Aorta (tissue), 5 donors: Measurements from ENCODE around the gene NPFFR1. TPM values are rescaled to one million over a fixed set of nuclear protein-coding genes. Genes with fewer than 3 reads are reported as not detected.

Experiments used
- ATAC-seq: fragments of 200-7000 bp; cut with Tn5 transposase; one replicate; pipeline ENCODE4 v1.9.1; 2022; ENCODE audit warnings: moderate library complexity; ENCODE audit not compliant: low FRiP score
- DNase-seq, 2 donors: peaks; one replicate each; pipeline ENCODE4 v3.0.0-alpha.2; 2020
- H3K27ac ChIP-seq, 2 donors: one replicate each; pipeline ENCODE4 v1.5.1; 2013; ENCODE audit warnings: low read length in 2 of 2, mild to moderate bottlenecking in 2 of 2, moderate library complexity in 2 of 2, control low read depth in 1 of 2, inconsistent platforms in 1 of 2, low read depth in 1 of 2
- H3K27me3 ChIP-seq, 2 donors: one replicate each; pipeline ENCODE4 v1.6.1; 2013; ENCODE audit warnings: control low read depth in 1 of 2, low read length in 1 of 2, mild to moderate bottlenecking in 1 of 2, moderate library complexity in 1 of 2; ENCODE audit not compliant: insufficient read depth in 2 of 2, control insufficient read depth in 1 of 2
- H3K36me3 ChIP-seq, 2 donors: one replicate each; pipeline ENCODE4 v1.6.1; 2013; ENCODE audit warnings: control low read depth in 1 of 2, low read length in 1 of 2, mild to moderate bottlenecking in 1 of 2; ENCODE audit not compliant: insufficient read depth in 2 of 2, control insufficient read depth in 1 of 2
- H3K4me1 ChIP-seq, 2 donors: one replicate each; pipeline ENCODE4 v1.6.1; 2013; ENCODE audit warnings: low read length in 2 of 2, control low read depth in 1 of 2, mild to moderate bottlenecking in 1 of 2, moderate library complexity in 1 of 2; ENCODE audit not compliant: insufficient read depth in 2 of 2, control insufficient read depth in 1 of 2
- H3K4me3 ChIP-seq, 2 donors: one replicate each; pipeline ENCODE4 v1.5.1; 2013; ENCODE audit warnings: low read length in 2 of 2, control low read depth in 1 of 2, mild to moderate bottlenecking in 1 of 2
- H3K9me3 ChIP-seq: one replicate; pipeline ENCODE4 v1.6.1; 2013; ENCODE audit warnings: mild to moderate bottlenecking, low read length; ENCODE audit not compliant: control insufficient read depth
- WGBS, 2 donors: extraction: QIAGEN DNeasy Blood & Tissue Kit; methylation state at CpG; one replicate each; pipeline ENCODE4 v1.1.7; 2013; 5-methylcytosine and 5-hydroxymethylcytosine counted together
- intact Hi-C, 2 donors: fragments of 100-400 bp; cut with DNase I; formaldehyde crosslinking; loops; one replicate each; pipeline versions ENCODE4 v1.14.2 to v1.15.0; 2022
- polyA plus RNA-seq, 2 donors: library from polyadenylated mRNA; stranded (reverse); fragments of 200-250 nt; gene quantifications; one replicate each; pipeline ENCODE4 v1.2.3, GENCODE V29; 2013
- total RNA-seq, 2 donors: library from RNA; stranded (reverse); fragmentation: NEBNext Ultra II Directional; extraction: Animal tissue kit (Norgen Biotek cat#: 25700); gene quantifications; one replicate each; pipeline ENCODE4 v1.2.1, GENCODE V29; 2021
- donor health status: healthy with polysubstance abuse.
- donor health status: Bipolar disorder and iron deficiency.
- donor health status: DM: no; HTN: no; CAD: no.
- donor health status: DM: no; HTN: no; CAD: no.
- donor health status: DM: yes; HTN: yes; CAD: no.

Gene NPFFR1
- total and polyA plus RNA-seq, 4 donors: under 0.01 to 0.06 (median 0.03) TPM; not detected in 1

DNA sequence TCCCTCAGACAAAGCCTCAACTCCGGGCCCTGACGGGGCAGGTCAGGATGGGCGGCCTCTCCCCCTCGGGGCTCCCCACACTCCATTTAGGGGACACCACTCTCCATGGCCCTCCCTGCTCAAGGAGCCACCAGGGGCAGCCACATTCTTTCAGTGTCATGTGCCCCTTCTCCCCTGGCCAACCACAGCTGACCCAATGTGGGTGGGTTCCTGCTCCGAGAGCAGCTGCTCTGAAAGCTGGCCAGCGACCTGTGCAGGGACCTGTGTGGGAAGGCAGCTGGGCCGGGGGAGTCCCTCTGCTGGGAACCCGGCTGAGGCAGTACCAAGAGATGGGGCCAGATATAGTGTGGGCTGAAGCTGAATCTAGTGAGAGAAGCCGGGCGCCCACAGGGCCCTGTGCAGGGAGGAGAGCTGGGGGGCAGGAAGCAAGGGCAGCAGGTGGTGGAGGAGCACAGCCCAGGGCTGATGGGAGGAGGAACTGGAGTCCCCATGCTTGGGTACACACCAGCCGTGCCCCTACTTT, 40.6 kb upstream of the NPFFR1 start:
- no peaks in the 10 kb centered on the region for H3K9me3 ChIP-seq
- no peaks in the 10 kb centered on the region for H3K36me3 ChIP-seq
- intact Hi-C loops: no loop called here
- H3K4me3 ChIP-seq: no peak overlapping the region
- 73 to 86% methylated on average over 11 of the region's 11 CpGs for WGBS, 2 donors
- H3K27ac ChIP-seq: no peak overlapping the region
- no peak for ATAC-seq
- no peak for DNase-seq
- H3K4me1 ChIP-seq: no peaks in the 10 kb centered on the region
- no peaks in the 10 kb centered on the region for H3K27me3 ChIP-seq

DNA sequence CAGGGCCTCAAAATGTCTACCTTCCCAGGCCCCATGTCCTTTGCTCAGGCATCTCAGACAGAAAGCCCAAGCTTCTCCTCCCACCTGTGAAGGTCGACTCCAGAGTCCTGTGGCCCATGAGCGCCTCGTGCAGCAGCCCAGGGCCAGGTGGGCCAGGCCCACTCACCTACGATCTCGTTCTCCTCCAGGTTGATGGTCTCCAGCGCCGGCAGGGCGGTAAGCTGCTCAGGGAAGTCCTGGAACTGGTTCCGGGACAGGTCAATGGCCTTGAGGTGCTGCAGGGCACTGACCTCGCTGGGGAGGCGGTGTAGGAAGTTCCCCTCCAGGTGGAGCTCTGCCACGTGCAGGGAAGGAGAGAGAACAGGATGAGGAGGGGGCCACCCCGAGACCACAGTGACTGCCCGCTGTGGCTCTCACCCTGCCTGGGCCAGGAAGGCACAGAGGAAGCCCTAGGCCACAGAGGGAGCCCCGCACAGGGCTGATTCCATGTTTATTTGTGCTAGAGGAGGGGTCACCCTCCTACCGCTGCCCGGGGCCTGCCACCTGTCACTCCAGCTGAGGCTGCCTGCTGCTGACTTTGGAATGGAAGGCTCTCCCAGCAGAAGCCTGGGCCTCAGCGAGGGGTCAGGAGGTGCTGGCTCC, 40.0 kb upstream of the NPFFR1 start:
- no peak for ATAC-seq

DNA sequence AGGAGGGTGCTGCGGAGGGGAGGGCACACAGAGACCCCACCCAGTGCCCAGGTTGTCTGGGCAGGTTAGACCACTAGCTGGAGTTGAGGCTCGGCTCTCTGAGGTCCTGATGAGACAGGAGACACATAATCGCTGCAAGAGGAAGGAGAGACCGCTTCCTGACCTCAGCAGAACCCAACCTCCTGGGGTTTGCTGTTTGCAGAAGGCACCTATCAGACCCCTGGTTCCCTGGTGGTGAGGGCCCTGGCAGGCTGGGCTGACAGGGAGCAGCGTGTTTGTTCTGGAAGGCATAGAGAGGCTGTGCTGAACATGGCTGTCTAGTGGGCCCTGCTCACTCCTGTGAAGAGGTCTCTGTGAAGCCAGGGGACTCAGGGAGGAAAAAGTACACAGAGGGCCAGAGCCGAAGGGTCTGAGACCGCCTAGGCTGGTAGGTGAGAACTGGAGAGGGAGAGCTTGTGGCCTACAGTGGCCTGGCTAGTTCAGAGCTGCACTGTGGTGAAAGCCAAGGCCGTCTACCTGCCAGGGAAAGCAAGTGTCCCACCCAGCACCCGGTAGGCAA, 39.4 kb upstream of the NPFFR1 start:
- WGBS, 2 donors: 93% methylated on average over 9 of the region's 9 CpGs
- no peaks in the 10 kb centered on the region for H3K36me3 ChIP-seq
- DNase-seq (peak in 1 of 2 donors; percentile 24), ATAC-seq (no peak)
- H3K9me3 ChIP-seq: no peaks in the 10 kb centered on the region
- no peaks in the 10 kb centered on the region for H3K4me1 ChIP-seq
- H3K27ac ChIP-seq: no peak overlapping the region
- no peaks in the 10 kb centered on the region for H3K27me3 ChIP-seq
- H3K4me3 ChIP-seq: no peak overlapping the region
- intact Hi-C loops: no loop called here

More for the DNA sequence above, 40.0 kb upstream of the NPFFR1 start:
- Histone ChIP-seq H3K36me3 (no peaks in the 10 kb centered on the region), H3K4me3 (no peak overlapping the region), H3K27ac (no peak overlapping the region), H3K4me1 (no peaks in the 10 kb centered on the region), H3K27me3 (no peaks in the 10 kb centered on the region), H3K9me3 (no peaks in the 10 kb centered on the region)
- intact Hi-C loops: no loop called here
- DNase-seq: peak in 1 of 2 donors; percentile 36
- WGBS, 2 donors: 84 to 88% methylated on average over 18 of the region's 18 CpGs

DNA sequence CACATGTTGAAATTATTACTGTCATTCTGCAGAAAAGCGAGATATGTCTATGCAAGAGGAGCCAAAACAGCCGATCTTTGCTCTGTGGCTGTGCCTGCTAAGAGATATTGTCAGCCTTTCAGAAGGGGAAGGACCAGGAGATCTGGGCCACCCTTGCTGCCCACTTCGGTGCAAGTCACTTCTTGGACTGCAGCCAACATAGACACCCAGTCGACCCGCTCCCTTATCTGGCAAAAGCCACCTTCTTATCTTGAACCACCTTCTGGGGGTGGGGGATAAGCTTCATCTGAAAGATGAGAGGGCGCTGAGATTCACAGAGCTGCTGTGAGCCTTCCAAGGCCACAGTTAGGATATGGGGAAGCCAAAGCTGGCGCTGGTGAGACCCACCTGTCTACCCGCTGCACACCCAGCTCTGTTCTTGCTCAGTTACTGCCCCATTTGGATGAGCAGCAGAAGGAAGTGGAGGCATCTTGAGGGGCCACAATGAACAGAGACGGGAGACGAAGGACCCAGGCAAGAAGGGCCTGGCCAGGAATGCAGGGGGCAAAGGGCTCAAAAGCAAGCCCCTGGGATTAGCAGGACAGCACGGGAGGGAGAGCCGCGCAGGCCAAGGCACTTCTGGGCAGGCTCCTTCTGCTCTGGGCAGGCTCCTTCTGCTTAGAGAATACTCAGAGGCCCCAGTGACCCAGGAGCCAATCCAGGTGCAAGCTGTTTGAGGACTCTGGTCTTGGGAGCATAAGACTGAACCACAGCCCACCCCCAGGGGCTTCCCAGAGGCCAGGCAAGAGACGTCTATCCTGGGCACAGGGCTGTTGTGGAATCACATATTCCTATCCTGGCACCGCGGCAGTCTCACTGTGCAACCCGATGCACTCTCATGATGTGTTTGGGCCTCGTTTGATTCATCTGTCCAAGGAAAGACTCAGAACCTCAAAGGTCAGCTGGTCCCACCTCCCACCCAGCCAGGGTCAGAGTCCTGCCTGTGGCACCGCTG, 38.4 kb upstream of the NPFFR1 start:
- Histone ChIP-seq H3K27me3 (no peaks in the 10 kb centered on the region), H3K4me1 (no peaks in the 10 kb centered on the region), H3K9me3 (no peaks in the 10 kb centered on the region), H3K4me3 (no peak overlapping the region), H3K36me3 (no peaks in the 10 kb centered on the region), H3K27ac (no peak overlapping the region)
- ATAC-seq (no peak), DNase-seq (peak in 1 of 2 donors; percentile 44)
- WGBS, 2 donors: 89 to 90% methylated on average over 19 of the region's 19 CpGs
- intact Hi-C loops: no loop called here

- DNase-seq: no peak
- Histone ChIP-seq H3K4me1 (no peaks in the 10 kb centered on the region), H3K9me3 (no peaks in the 10 kb centered on the region), H3K27ac (no peak overlapping the region), H3K27me3 (no peaks in the 10 kb centered on the region), H3K36me3 (no peaks in the 10 kb centered on the region), H3K4me3 (no peak overlapping the region)
- whole genome bisulfite sequencing, 2 donors: 78 to 86% methylated on average over 5 of the region's 5 CpGs
- no peak for ATAC-seq
- intact Hi-C loops: no loop called here
These were observed 37.4 kb upstream of the NPFFR1 start for GRCh38 chr10:70321233-70321632.

- H3K4me1 ChIP-seq: no peaks in the 10 kb centered on the region
- no peaks in the 10 kb centered on the region for H3K36me3 ChIP-seq
- H3K27me3 ChIP-seq: no peaks in the 10 kb centered on the region
- 58 to 60% methylated on average over 5 of the region's 5 CpGs for WGBS, 2 donors
- ATAC-seq: no peak
- no peak for DNase-seq
- no peaks in the 10 kb centered on the region for H3K9me3 ChIP-seq
- H3K4me3 ChIP-seq: no peak overlapping the region
- no peak overlapping the region for H3K27ac ChIP-seq
- intact Hi-C loops: no loop called here
These were observed 36.9 kb upstream of the NPFFR1 start for GRCh38 chr10:70320751-70321150.

GRCh38 chr10:70319824-70320223, 36.0 kb upstream of the NPFFR1 start:
- Histone ChIP-seq H3K4me1 (no peaks in the 10 kb centered on the region), H3K36me3 (no peaks in the 10 kb centered on the region), H3K27ac (no peak overlapping the region), H3K9me3 (no peaks in the 10 kb centered on the region), H3K27me3 (no peaks in the 10 kb centered on the region), H3K4me3 (no peak overlapping the region)
- intact Hi-C loops: no loop called here
- DNase-seq (no peak), ATAC-seq (no peak)
- WGBS, 2 donors: 91 to 94% methylated on average over 5 of the region's 5 CpGs

DNA sequence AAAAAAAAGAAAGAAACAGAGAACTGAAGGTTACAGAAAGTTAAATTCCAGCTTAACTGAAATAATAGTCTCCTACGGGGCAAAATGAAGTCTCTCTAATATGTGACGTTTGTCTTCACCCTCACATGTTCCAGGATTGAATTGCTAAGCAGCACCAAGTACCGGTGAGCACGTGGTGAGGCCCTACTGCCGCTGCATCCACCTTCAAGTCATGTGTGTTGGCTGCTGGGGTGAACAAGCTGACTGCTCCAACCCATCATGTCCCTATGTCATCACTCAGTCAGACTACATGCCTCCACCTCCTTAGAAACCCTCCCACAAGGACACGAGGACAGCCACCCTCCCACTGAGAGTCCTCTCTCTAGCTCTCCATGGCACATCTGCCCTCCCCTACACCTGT, 35.4 kb upstream of the NPFFR1 start:
- Histone ChIP-seq H3K4me3 (no peak overlapping the region), H3K36me3 (no peaks in the 10 kb centered on the region), H3K4me1 (no peaks in the 10 kb centered on the region), H3K9me3 (no peaks in the 10 kb centered on the region), H3K27ac (no peak overlapping the region), H3K27me3 (no peaks in the 10 kb centered on the region)
- no peak for ATAC-seq
- peak in 1 of 2 donors; percentile 12 for DNase-seq
- 84 to 88% methylated on average over 6 of the region's 6 CpGs for WGBS, 2 donors
- intact Hi-C loops: no loop called here
